HG03097 (cell line): ENCODE results near the gene ICE1.

Experiments used
- ATAC-seq: cut with Tn5 transposase; IDR thresholded peaks from one replicate; pipeline ENCODE4 v1.9.1; 2021; ENCODE audit not compliant: unreplicated experiment, low FRiP score

ICE1 gene

DNA sequence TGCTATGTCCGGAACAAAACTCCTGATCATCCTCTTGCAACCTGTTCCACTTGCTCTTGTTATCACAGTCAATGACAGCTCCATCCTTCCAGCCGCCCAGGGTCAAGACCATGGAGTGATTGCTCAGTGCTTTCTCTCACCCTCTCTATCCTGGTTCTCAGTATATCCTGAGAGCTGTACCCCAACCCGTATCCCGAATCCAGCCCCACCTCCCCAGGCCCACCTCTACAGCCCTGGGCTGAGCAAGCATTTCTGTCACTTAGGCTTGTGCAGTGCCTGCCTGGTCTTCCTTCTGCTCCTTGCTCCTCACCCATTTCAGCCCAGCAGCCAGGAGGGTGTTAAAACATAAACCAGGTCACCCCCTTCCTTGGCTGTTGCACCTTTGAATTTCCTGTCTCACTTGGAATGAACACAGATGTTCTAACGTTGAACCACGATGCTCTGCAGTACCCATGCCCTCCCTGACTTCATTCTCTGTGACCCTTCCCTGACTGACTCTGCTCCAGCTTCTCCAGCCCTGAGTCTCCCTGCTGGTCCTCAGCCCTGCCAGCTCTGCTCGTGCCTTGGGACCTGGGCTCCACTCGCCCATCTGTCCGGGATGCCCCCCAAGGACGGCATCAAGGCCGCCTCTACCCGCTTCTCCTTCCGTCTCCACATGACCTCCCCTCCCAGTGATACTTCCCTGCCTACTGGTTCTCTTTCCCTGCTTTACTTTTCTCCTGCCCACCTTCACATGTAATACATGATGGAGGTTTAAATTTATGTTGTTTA is 110.0 kb downstream of the ICE1 start:
- ATAC-seq = no peak

- no peak for ATAC-seq
Measured at GRCh38 chr5:5533927-5534326, 111.5 kb downstream of the ICE1 start.

- no peak for ATAC-seq
Measured at GRCh38 chr5:5534333-5534732, 111.9 kb downstream of the ICE1 start.

DNA sequence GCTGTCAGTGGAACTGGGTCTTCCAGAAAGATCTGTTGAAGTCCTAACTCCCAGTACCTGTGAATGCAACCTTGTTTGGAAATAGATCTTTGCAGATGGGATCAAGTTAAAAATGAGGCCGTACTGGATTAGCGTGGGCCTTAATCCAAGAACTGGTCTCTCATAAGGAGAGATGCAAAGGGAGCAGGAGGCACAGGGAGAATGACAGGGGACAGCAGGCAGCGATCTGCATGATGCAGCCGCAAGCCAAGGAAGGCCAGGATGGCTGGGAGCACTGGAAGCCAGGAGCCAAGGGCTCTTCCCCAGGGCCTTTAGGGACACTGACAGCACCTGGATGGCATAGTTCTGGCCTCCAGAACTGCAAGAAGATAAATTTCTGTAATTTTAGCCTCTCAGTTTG is 114.4 kb downstream of the ICE1 start:
- no peak for ATAC-seq

GRCh38 chr5:5537426-5537825 is 114.9 kb downstream of the ICE1 start:
- ATAC-seq = no peak

DNA sequence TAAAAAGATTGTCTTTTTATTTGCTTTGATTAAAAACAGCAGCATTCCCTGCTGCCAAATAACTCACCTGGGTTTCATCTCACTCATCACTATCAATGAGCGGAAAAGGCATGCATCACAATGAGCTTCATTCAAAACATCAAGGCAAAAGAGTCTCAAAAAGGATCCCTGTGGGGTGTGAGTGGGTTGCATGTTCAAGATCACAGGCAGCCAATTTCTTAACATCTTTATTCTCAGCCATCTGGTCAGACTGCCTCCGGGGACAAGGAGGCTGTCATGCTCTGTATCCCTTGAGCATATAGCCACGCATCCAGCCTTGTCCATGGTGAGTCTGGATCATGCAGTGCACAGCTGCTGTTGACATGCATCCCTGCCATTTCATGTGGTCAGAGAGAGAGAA is 117.1 kb downstream of the ICE1 start:
- ATAC-seq = no peak
